Mucosa of descending colon (tissue), 3 donors: ENCODE measurements around the gene DDB1. TPM values are rescaled to one million over a fixed set of nuclear protein-coding genes. Genes with fewer than 3 reads are reported as not detected.

Experiments
- ATAC-seq: fragments of 200-7000 bp; cut with Tn5 transposase; one replicate; pipeline ENCODE4 v1.9.1; 2020; ENCODE audit warnings: mild to moderate bottlenecking, moderate library complexity
- DNase-seq, 3 donors: peaks; one replicate each; pipeline ENCODE4 v3.0.0-alpha.2; 2020
- H3K36me3 ChIP-seq: fragments of 200-600 bp; one replicate; pipeline ENCODE4 v1.8.0; 2021; ENCODE audit warnings: low read depth, mild to moderate bottlenecking
- H3K4me1 ChIP-seq: fragments of 200-600 bp; one replicate; pipeline ENCODE4 v1.8.0; 2021; ENCODE audit warnings: low read depth, mild to moderate bottlenecking
- H3K4me3 ChIP-seq: fragments of 200-600 bp; one replicate; pipeline ENCODE4 v1.8.0; 2021; ENCODE audit warnings: mild to moderate bottlenecking
- H3K9me3 ChIP-seq: fragments of 200-600 bp; one replicate; pipeline ENCODE4 v1.8.0; 2021; ENCODE audit warnings: mild to moderate bottlenecking
- CTCF ChIP-seq: fragments of 200-600 bp; IDR thresholded peaks from one replicate; pipeline ENCODE4 v1.8.0; 2022; ENCODE audit warnings: antibody characterized with exemption, mild to moderate bottlenecking
- intact Hi-C, 2 donors: fragments of 100-400 bp; cut with DNase I in 1 of 2; cut with micrococcal nuclease in 1 of 2; formaldehyde crosslinking; loops; one replicate each; pipeline versions ENCODE4 v1.11.0 to v1.11.1; 2022; cut with DNase I, micrococcal nuclease
- total RNA-seq, 3 donors: library from RNA; stranded (reverse); fragmentation: NEBNext Ultra II Directional in 2 of 3; extraction: Animal tissue kit (Norgen Biotek cat#: 25700) in 2 of 3; gene quantifications; one replicate each; pipeline versions ENCODE4 v1.2.1 to v1.2.4, GENCODE V29; 2021 to 2023
- donor health status: DM: no; HTN: no; CAD: no; lungs with moderate emphysema.
- donor health status: DM: no; HTN: no; CAD: no.
- donor health status: DM: no; HTN: yes; CAD: no.

DDB1 gene
- total RNA-seq, 3 donors from 2014 or later: 121 to 152 (median 140) TPM

GRCh38 chr11:61292356-61292755, 40.5 kb downstream of the DDB1 start:
- TF ChIP-seq CTCF: no peak
- Histone ChIP-seq H3K9me3 (no peaks in the 10 kb centered on the region), H3K4me1 (peaks cover 19% of the 10 kb centered on the region), H3K4me3 (no peak overlapping the region), H3K36me3 (no peaks in the 10 kb centered on the region)
- ATAC-seq: no peak
- intact Hi-C loops: no loop called here
- DNase-seq: no peak

DNA sequence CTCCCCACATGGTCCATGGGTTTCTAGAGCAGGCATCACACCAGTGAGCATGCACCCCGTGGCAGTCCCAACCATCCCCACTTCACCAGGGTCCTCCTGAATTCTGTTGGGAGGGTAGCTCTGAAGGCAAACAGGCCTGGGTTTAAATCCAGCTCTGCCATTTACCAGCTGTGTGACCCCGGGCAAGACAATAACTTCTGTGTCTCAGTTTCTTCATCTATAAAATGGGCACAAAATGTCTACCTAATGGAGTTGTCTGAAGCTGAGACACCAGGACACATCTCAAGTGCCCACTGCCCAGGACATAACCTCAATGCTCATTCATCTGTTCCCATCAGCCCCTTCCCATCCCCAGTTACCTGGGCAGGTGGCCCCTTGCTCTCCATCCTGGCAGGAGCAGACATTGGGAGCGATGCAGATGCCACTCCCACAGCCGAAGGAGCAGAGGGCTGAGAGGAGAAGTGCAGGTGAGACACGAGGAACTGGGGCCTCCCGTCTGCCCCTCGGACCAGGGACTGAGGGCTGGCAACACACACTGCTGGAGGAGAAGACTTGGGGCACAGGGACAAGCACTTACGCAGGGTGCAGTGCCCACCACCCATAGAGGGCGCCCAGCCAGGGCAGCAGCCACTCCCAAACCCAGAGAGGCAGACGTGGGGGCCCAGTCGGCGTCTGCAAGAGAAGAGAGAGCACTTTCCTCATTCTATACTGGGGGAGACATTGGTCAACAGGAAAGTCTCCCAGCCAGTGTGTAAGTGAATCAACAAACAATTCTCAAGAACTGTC, 41.8 kb downstream of the DDB1 start:
- intact Hi-C loops: no loop called here
- Histone ChIP-seq H3K4me3 (no peak overlapping the region), H3K36me3 (no peaks in the 10 kb centered on the region), H3K4me1 (peaks cover 19% of the 10 kb centered on the region), H3K9me3 (no peaks in the 10 kb centered on the region)
- ATAC-seq: no peak
- no peak for TF ChIP-seq CTCF
- no peak for DNase-seq

DNA sequence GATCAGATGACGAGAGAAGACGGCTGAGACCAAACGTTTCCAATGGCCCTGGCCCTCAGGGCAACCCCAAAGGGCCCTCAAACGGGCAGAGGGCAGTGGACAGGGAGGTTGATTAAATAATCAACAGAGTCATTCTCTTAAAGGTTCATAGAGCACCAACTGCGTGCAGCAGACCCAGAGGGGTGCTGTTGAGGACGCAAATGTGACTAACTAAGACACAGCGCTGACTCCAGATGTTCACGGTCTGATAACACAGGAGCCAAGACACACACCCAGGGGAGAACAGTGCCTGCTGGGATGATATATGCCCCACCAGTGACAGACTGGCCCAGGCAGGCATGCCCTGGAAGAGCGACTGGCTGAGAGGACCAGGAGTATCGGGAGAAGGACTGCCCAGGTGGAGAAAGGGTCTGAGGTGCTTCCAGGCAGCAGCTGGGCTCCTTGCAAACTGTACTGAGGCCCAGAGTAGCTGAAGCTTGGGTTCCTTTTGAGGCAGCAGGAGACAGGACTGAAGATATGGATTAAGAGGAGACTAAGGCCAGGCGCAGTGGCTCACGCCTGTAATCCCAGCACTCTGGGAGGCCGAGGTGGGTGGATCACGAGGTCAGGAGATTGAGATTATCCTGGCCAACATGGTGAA, 45.4 kb downstream of the DDB1 start:
- Histone ChIP-seq H3K4me3 (no peak overlapping the region), H3K4me1 (no peaks in the 10 kb centered on the region), H3K9me3 (no peaks in the 10 kb centered on the region), H3K36me3 (no peaks in the 10 kb centered on the region)
- intact Hi-C loops: no loop called here
- TF ChIP-seq CTCF: no peak
- ATAC-seq (no peak), DNase-seq (no peak)

DNA sequence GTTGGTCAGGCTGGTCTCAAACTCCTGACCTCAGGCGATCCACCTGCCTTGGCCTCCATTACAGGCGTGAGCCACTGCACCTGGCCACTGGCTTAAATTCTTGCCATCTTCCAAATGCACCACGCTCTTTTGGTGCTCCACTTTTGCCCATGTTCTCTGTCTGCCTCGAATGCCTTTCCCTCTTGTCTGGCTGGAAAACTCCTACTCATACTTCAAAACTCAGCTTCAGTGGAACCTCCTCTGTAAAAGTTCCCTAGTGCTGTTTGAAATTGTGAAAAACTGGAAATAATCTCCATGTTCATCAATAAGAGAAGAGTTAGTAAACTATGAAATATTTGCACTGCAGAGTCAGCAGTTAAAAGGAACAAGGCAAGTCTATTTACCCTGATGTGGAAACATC, 49.3 kb downstream of the DDB1 start:
- intact Hi-C loops: no loop called here
- no peak for DNase-seq

GRCh38 chr11:61281581-61282250, 51.2 kb downstream of the DDB1 start:
- intact Hi-C loops: no loop called here
- ATAC-seq: peak; percentile 100
- peak; percentile 77 to 90 (median 82) for DNase-seq
- no peaks in the 10 kb centered on the region for H3K36me3 ChIP-seq
- TF ChIP-seq CTCF: no peak
- H3K4me1 ChIP-seq: no peaks in the 10 kb centered on the region
- H3K9me3 ChIP-seq: no peaks in the 10 kb centered on the region
- no peak overlapping the region for H3K4me3 ChIP-seq

More for the DNA sequence above, 49.3 kb downstream of the DDB1 start:
- no peak for ATAC-seq
- Histone ChIP-seq H3K4me1 (no peaks in the 10 kb centered on the region), H3K36me3 (no peaks in the 10 kb centered on the region), H3K9me3 (no peaks in the 10 kb centered on the region), H3K4me3 (no peak overlapping the region)
- TF ChIP-seq CTCF: no peak
